Measurements from ENCODE around the gene BAAT. TPM values are rescaled to one million over a fixed set of nuclear protein-coding genes. Genes with fewer than 3 reads are reported as not detected.

BAAT gene
- total and polyA plus RNA-seq, 2 donors: 0.09 to 0.11 TPM

DNA sequence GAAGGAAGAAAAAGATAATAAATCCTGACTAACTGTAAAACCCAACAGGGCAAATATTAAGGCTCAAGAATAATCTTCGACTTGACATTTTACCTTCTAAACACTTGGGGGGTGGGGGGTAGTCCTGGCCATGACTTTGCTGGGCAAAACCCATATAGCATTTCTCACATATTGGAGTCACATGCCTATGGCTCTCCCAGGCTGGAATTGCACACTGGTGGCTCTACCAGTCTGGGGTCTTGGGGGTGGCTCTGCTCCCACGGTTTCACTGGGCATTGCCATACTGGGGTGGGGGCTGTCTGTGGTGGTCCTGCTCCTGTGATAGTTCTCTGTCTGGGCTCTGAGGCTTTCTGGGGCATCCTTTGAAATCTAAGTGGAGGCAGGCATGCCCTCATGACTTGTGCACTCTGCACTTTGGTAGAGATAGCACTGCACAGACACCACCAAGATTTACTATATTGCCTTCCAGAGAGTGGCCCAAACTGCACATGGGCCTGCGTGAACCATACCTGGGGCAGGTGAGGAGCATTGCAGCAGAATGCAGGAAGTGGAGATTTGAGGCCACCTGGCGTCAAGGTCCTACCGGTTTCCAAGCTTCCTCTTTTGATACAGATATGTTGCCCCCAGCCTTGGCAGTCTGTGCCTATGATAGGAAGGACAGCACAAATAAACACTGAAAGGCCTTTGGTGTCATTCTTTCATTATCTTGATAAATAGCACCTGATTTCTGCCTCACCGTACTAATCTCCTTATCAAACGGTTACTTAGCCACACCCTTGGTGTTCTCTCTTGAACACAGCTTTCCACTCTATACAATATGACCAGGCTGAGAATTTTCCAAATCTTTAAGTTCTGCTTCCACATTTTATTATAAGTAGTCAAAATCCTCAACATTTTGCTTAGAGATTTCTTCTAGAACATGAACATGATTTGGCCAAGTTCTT, 29.8 kb downstream of the BAAT start:
- Histone ChIP-seq H3K4me3 (ENCODE audit: low read length in 2 of 2) (no peak overlapping the region), H3K9me3 (ENCODE audit: control insufficient read depth in 2 of 2, insufficient read depth in 1 of 2, low read length in 1 of 2) (no peaks in the 10 kb centered on the region), H3K27me3 (ENCODE audit: control insufficient read depth in 2 of 2, insufficient read depth in 1 of 2, low read length in 1 of 2) (no peaks in the 10 kb centered on the region), H3K27ac (ENCODE audit: low read depth in 1 of 2, low read length in 1 of 2) (no peak overlapping the region), H3K36me3 (ENCODE audit: control insufficient read depth in 2 of 2, insufficient read depth in 2 of 2, low read length in 1 of 2) (no peaks in the 10 kb centered on the region), H3K4me1 (ENCODE audit: control insufficient read depth in 2 of 2, insufficient read depth in 2 of 2, low read length in 2 of 2) (no peaks in the 10 kb centered on the region)
- WGBS: 79% methylated on average over 7 of the region's 7 CpGs
- no peak for DNase-seq (ENCODE audit: low read depth in 6 of 9, low spot score in 9 of 9)

DNA sequence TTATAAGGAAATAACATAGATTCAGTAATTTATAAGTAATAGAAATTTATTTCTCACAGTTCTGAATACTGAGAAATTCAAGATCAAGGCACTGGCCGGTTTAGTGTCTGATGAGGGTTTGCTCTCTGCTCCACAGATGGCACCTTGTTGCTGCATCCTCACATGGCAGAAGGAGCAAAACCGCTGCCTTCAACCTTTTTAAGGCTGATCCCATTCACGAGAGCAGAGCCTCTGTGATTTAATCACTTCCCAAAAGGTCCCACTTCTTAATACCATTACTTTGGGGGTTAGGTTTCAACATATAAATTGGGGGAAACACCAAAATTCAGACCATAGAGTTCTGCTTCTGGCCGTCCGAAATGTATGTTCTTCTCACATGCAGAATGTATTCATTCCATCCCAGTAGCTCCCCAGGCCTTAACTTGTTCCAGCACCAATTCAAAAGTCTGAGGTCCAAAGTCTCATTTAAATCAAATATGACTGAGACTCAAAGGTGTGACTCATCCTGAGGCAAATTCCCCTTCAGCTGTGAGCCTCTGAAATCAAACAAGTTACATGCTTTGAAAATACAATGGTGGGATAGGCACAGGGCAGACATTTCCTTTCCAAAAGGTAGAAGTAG, 30.6 kb downstream of the BAAT start:
- DNase-seq (ENCODE audit: low read depth in 6 of 9, low spot score in 9 of 9): no peak
- H3K27ac ChIP-seq (ENCODE audit: low read depth in 1 of 2, low read length in 1 of 2): no peak overlapping the region
- no peaks in the 10 kb centered on the region for H3K27me3 ChIP-seq (ENCODE audit: control insufficient read depth in 2 of 2, insufficient read depth in 1 of 2, low read length in 1 of 2)
- H3K4me3 ChIP-seq (ENCODE audit: low read length in 2 of 2): no peak overlapping the region
- no peaks in the 10 kb centered on the region for H3K36me3 ChIP-seq (ENCODE audit: control insufficient read depth in 2 of 2, insufficient read depth in 2 of 2, low read length in 1 of 2)
- 94% methylated on average over 5 of the region's 5 CpGs for WGBS
- no peaks in the 10 kb centered on the region for H3K4me1 ChIP-seq (ENCODE audit: control insufficient read depth in 2 of 2, insufficient read depth in 2 of 2, low read length in 2 of 2)
- H3K9me3 ChIP-seq (ENCODE audit: control insufficient read depth in 2 of 2, insufficient read depth in 1 of 2, low read length in 1 of 2): no peaks in the 10 kb centered on the region

DNA sequence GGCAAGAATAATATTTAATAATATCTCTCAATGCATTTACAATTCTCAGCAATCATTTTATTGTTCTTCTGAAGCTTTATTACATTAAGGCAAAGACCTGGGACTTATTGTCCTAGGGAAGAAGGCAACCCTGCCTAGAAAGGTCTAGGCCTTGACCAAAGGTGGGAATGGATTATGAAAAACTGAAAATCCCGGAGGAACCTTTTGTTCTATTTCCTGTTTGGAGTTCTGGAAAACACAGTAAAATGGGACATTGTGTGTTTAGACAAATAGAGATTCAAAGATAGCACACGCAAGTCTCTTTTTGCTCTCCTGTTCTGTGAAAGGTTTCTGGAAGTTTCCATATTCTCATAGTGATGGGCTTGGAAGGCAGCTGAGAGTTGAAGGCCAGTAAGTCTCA, 31.1 kb downstream of the BAAT start:
- Histone ChIP-seq H3K27ac (ENCODE audit: low read depth in 1 of 2, low read length in 1 of 2) (no peak overlapping the region), H3K36me3 (ENCODE audit: control insufficient read depth in 2 of 2, insufficient read depth in 2 of 2, low read length in 1 of 2) (no peaks in the 10 kb centered on the region), H3K27me3 (ENCODE audit: control insufficient read depth in 2 of 2, insufficient read depth in 1 of 2, low read length in 1 of 2) (no peaks in the 10 kb centered on the region), H3K4me3 (ENCODE audit: low read length in 2 of 2) (no peak overlapping the region), H3K9me3 (ENCODE audit: control insufficient read depth in 2 of 2, insufficient read depth in 1 of 2, low read length in 1 of 2) (no peaks in the 10 kb centered on the region), H3K4me1 (ENCODE audit: control insufficient read depth in 2 of 2, insufficient read depth in 2 of 2, low read length in 2 of 2) (no peaks in the 10 kb centered on the region)
- 92% methylated on average over 2 of the region's 2 CpGs for WGBS
- no peak for DNase-seq (ENCODE audit: low read depth in 6 of 9, low spot score in 9 of 9)

DNA sequence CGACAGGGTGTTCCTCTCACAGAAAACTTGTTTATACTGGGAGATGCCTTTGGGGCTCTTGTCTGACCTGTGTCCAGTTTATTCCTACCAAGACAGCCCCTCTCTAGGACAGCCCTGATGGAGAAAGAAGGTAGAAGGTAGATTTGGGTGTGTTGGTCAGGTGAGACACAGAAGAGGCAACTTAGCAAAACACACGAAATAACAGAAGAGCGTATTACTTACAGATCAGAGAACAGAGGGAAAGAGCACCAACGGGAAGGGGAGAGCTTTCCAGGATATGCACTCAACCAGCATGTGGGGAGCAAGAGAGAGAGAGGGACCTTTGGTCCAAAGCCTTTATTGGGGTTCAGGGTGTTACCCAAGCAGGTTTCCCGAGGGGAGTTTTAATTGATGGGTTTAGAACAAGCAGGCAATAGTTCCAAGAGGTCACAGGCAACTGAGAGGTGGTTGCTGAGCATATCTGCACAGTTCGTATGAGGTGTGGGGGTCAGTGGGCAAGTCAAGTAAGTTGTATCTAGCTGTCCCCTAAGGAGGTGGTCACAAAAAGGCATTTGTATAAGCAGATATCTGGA, 31.8 kb downstream of the BAAT start:
- no peaks in the 10 kb centered on the region for H3K9me3 ChIP-seq (ENCODE audit: control insufficient read depth in 2 of 2, insufficient read depth in 1 of 2, low read length in 1 of 2)
- H3K4me3 ChIP-seq (ENCODE audit: low read length in 2 of 2): no peak overlapping the region
- H3K36me3 ChIP-seq (ENCODE audit: control insufficient read depth in 2 of 2, insufficient read depth in 2 of 2, low read length in 1 of 2): no peaks in the 10 kb centered on the region
- H3K4me1 ChIP-seq (ENCODE audit: control insufficient read depth in 2 of 2, insufficient read depth in 2 of 2, low read length in 2 of 2): no peaks in the 10 kb centered on the region
- no peak overlapping the region for H3K27ac ChIP-seq (ENCODE audit: low read depth in 1 of 2, low read length in 1 of 2)
- 92% methylated on average over 6 of the region's 6 CpGs for WGBS
- no peak for DNase-seq (ENCODE audit: low read depth in 6 of 9, low spot score in 9 of 9)
- H3K27me3 ChIP-seq (ENCODE audit: control insufficient read depth in 2 of 2, insufficient read depth in 1 of 2, low read length in 1 of 2): no peaks in the 10 kb centered on the region

DNA sequence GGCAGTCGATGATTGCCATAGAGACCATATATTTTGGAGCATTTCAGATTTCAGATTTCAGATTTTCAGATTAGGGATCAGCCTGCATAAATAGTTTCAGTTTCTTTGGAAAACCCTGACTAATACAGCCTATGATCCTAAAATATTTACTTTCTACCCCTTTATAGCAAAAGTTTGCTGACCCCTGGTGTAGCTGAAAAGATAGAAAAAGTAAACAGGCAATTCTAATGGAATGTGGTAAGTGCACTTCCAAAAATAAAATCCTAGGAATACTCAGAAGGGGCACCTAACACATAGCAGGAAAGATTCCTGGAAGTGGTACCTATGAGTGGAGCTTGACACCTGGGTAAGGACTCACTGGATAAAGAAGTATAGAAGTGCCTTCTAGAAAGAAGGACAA, 34.5 kb downstream of the BAAT start:
- WGBS: 92% methylated on average over 1 of the region's 1 CpG
- no peak for DNase-seq (ENCODE audit: low read depth in 6 of 9, low spot score in 9 of 9)
- Histone ChIP-seq H3K27ac (ENCODE audit: low read depth in 1 of 2, low read length in 1 of 2) (no peak overlapping the region), H3K36me3 (ENCODE audit: control insufficient read depth in 2 of 2, insufficient read depth in 2 of 2, low read length in 1 of 2) (no peaks in the 10 kb centered on the region), H3K27me3 (ENCODE audit: control insufficient read depth in 2 of 2, insufficient read depth in 1 of 2, low read length in 1 of 2) (peaks cover 0 to 2% of the 10 kb centered on the region in 2 donors), H3K4me1 (ENCODE audit: control insufficient read depth in 2 of 2, insufficient read depth in 2 of 2, low read length in 2 of 2) (no peaks in the 10 kb centered on the region), H3K9me3 (ENCODE audit: control insufficient read depth in 2 of 2, insufficient read depth in 1 of 2, low read length in 1 of 2) (no peaks in the 10 kb centered on the region), H3K4me3 (ENCODE audit: low read length in 2 of 2) (no peak overlapping the region)

DNA sequence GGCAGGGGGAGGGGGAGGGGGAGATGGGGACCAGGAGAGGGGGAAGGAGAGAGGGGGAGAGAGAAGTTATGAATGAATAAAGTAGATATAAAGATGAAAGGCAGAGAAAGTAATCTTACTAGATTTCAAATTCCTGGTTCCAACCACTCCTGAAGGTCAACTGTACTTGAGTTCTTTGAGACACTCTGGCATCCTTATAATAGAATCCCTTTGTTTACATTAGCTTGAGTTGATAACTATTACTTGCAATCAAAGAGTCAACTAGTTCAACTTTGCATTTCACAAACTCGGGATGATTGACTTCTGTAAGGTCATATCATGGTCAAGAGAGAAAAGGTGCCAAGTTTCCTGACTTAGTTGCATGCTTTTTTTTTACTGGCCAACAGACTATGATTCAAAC, 42.2 kb downstream of the BAAT start:
- H3K36me3 ChIP-seq (ENCODE audit: control insufficient read depth in 2 of 2, insufficient read depth in 2 of 2, low read length in 1 of 2): no peaks in the 10 kb centered on the region
- no peaks in the 10 kb centered on the region for H3K9me3 ChIP-seq (ENCODE audit: control insufficient read depth in 2 of 2, insufficient read depth in 1 of 2, low read length in 1 of 2)
- no peak overlapping the region for H3K27ac ChIP-seq (ENCODE audit: low read depth in 1 of 2, low read length in 1 of 2)
- H3K4me3 ChIP-seq (ENCODE audit: low read length in 2 of 2): no peak overlapping the region
- no peaks in the 10 kb centered on the region for H3K4me1 ChIP-seq (ENCODE audit: control insufficient read depth in 2 of 2, insufficient read depth in 2 of 2, low read length in 2 of 2)
- peaks cover 0 to 2% of the 10 kb centered on the region in 2 donors for H3K27me3 ChIP-seq (ENCODE audit: control insufficient read depth in 2 of 2, insufficient read depth in 1 of 2, low read length in 1 of 2)
- no peak for DNase-seq (ENCODE audit: low read depth in 6 of 9, low spot score in 9 of 9)
- WGBS: 80% methylated on average over 1 of the region's 1 CpG

DNA sequence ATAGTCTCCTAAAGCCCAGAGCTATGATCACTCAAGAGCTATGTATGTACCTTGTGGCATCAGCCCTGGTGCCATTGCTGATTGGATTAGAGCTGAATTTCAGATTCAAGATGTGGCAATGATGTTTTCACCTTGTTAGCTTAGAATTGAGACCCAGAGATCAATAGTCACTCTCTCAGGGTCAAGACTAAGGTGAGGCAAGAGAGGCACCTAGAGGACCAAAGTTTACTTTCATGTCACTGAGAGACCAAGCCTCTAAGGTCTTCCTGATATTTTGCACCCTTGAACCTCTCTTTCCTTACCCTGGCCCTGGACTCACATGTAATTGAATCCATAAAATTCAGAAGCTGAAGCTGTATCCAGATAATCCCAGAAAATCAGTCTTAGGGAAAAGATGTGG, 42.8 kb downstream of the BAAT start:
- Histone ChIP-seq H3K27me3 (ENCODE audit: control insufficient read depth in 2 of 2, insufficient read depth in 1 of 2, low read length in 1 of 2) (peaks cover 0 to 2% of the 10 kb centered on the region in 2 donors), H3K4me3 (ENCODE audit: low read length in 2 of 2) (no peak overlapping the region), H3K27ac (ENCODE audit: low read depth in 1 of 2, low read length in 1 of 2) (no peak overlapping the region), H3K36me3 (ENCODE audit: control insufficient read depth in 2 of 2, insufficient read depth in 2 of 2, low read length in 1 of 2) (no peaks in the 10 kb centered on the region), H3K4me1 (ENCODE audit: control insufficient read depth in 2 of 2, insufficient read depth in 2 of 2, low read length in 2 of 2) (no peaks in the 10 kb centered on the region), H3K9me3 (ENCODE audit: control insufficient read depth in 2 of 2, insufficient read depth in 1 of 2, low read length in 1 of 2) (no peaks in the 10 kb centered on the region)
- no peak for DNase-seq (ENCODE audit: low read depth in 6 of 9, low spot score in 9 of 9)

DNA sequence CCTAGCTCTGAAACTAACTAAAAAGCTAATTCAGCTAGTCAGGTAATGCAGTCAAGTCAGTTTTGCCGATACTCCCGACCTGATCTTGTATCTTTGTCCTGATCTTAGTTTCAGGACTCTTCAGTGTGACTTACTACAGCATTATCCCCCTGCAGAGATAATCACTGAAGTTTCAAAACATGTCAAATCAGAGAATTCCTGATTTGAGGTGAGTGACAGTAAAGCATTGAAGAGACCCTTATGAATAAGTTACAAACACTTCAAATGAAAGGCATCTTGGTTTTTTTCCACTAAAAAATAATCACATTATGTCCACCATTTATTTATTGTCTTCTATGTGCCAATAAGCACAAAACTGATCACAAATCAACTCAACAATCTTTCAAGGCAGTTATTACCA, 47.6 kb downstream of the BAAT start:
- no peaks in the 10 kb centered on the region for H3K4me1 ChIP-seq (ENCODE audit: control insufficient read depth in 2 of 2, insufficient read depth in 2 of 2, low read length in 2 of 2)
- WGBS: 87% methylated on average over 2 of the region's 2 CpGs
- H3K27ac ChIP-seq (ENCODE audit: low read depth in 1 of 2, low read length in 1 of 2): no peak overlapping the region
- no peak overlapping the region for H3K4me3 ChIP-seq (ENCODE audit: low read length in 2 of 2)
- H3K27me3 ChIP-seq (ENCODE audit: control insufficient read depth in 2 of 2, insufficient read depth in 1 of 2, low read length in 1 of 2): no peaks in the 10 kb centered on the region
- no peak for DNase-seq (ENCODE audit: low read depth in 6 of 9, low spot score in 9 of 9)
- H3K36me3 ChIP-seq (ENCODE audit: control insufficient read depth in 2 of 2, insufficient read depth in 2 of 2, low read length in 1 of 2): no peaks in the 10 kb centered on the region
- H3K9me3 ChIP-seq (ENCODE audit: control insufficient read depth in 2 of 2, insufficient read depth in 1 of 2, low read length in 1 of 2): no peaks in the 10 kb centered on the region

DNA sequence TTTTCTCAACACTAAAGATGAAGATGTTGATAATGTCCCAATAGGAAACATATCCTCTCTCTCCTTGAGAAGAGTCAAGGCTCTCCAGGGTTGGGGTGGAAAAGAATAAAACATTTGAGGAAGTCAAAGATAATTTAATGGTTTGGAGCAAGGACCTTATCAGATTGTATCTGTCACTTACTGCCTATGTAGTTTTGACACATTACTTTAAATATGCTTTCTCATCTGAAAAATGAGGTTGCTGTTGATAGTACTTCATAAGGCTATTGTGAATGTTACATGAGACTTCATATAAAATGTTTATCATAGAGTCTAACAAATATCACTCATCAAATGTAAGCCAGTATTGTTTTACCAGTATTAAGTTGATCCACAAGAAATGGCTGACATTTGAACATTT, 48.7 kb downstream of the BAAT start:
- Histone ChIP-seq H3K27ac (ENCODE audit: low read depth in 1 of 2, low read length in 1 of 2) (no peak overlapping the region), H3K4me1 (ENCODE audit: control insufficient read depth in 2 of 2, insufficient read depth in 2 of 2, low read length in 2 of 2) (no peaks in the 10 kb centered on the region), H3K4me3 (ENCODE audit: low read length in 2 of 2) (no peak overlapping the region), H3K36me3 (ENCODE audit: control insufficient read depth in 2 of 2, insufficient read depth in 2 of 2, low read length in 1 of 2) (no peaks in the 10 kb centered on the region), H3K27me3 (ENCODE audit: control insufficient read depth in 2 of 2, insufficient read depth in 1 of 2, low read length in 1 of 2) (no peaks in the 10 kb centered on the region), H3K9me3 (ENCODE audit: control insufficient read depth in 2 of 2, insufficient read depth in 1 of 2, low read length in 1 of 2) (no peaks in the 10 kb centered on the region)
- DNase-seq (ENCODE audit: low read depth in 6 of 9, low spot score in 9 of 9): no peak
